AG04450 (cell line): ENCODE results near the gene RING1. TPM values are rescaled to one million over a fixed set of nuclear protein-coding genes. Genes with fewer than 3 reads are reported as not detected.

ENCODE experiments used
- CTCF ChIA-PET: fragments of 300-600, 350-600 bp; formaldehyde crosslinking; extraction: SDS; loops from one replicate; lab custom pipeline; 2022; ENCODE audit warnings: antibody characterized with exemption, inconsistent platforms; lab: Charles Lee
- POLR2A ChIA-PET: fragments of 350-600 bp; formaldehyde crosslinking; extraction: SDS; loops from one replicate; lab custom pipeline; 2021; ENCODE audit warnings: antibody characterized with exemption, inconsistent platforms; lab: Yijun Ruan, JAX
- DNase-seq: peaks from one replicate; pipeline ENCODE4 v3.0.0-alpha.2; 2011; ENCODE audit warnings: low read depth, low spot score
- H3K27ac ChIP-seq: one replicate; pipeline ENCODE4 v1.5.1; 2012; ENCODE audit warnings: low read depth, low read length, control low read depth
- H3K27me3 ChIP-seq: one replicate; pipeline ENCODE4 v1.6.0; 2012; ENCODE audit warnings: low read length; ENCODE audit not compliant: control insufficient read depth, insufficient read depth
- H3K4me3 ChIP-seq: 2 replicates; pipeline ENCODE4 v1.5.1; 2011; ENCODE audit warnings: mild to moderate bottlenecking, low read depth, low read length, control low read depth
- H3K9me3 ChIP-seq: 2 replicates; pipeline ENCODE4 v1.5.1; 2012; ENCODE audit warnings: low read length; ENCODE audit not compliant: control insufficient read depth, insufficient read depth
- CTCF ChIP-seq: IDR thresholded peaks from 2 replicates; pipeline ENCODE4 v1.5.1; 2011; ENCODE audit warnings: low read depth, low read length, control low read depth, inconsistent platforms
- polyA plus RNA-seq: library from polyadenylated mRNA; depleted of rRNA; stranded (reverse); fragments of >200 nt; gene quantifications from 2 replicates; pipeline ENCODE4 v1.2.3, GENCODE V29; 2011

The RING1 gene
- polyA plus RNA-seq, 1 experiment = 23.8 TPM

GRCh38 chr6:33249732-33250630 is 41.7 kb downstream of the RING1 start:
- Histone ChIP-seq H3K9me3 (no peaks in the 10 kb centered on the region), H3K27me3 (no peaks in the 10 kb centered on the region), H3K27ac (peak overlapping the region; percentile 95), H3K4me3 (peak overlapping the region; percentile 80)
- no peak for DNase-seq
- no peak for TF ChIP-seq CTCF
- ChIA-PET CTCF (interaction anchor here (1.1 to 4.7 kb wide), 7 partner anchors 14 to 382 kb away, joined by 3 to 72 read pairs (median 5); partner anchors contain the start of gene HLA-DMA), POLR2A (interaction anchor here (0.6 to 3.7 kb wide), 8 partner anchors 10 to 278 kb away, joined by 3 to 52 read pairs (median 4); partner anchors contain the start of genes B3GALT4, HSD17B8, PFDN6 and RPS18)

DNA sequence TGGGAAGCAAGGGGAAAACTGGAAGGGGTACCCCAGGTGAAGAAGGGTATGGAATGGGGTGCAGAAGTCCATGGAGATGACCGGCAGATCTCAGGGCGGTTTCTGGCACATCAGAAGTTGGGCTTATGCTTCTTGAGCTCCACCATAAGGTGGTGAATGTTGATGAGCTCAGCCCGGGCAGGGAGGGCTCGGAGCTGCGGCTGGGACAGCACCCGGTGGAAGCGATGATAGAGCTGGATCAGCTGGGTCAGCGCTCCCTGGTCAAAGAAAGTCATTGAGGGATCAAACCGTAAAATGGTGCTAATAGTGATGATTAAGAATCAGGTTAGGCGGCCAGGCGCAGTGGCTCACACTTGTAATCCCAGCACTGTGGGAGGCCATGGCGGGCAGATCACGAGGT is 42.4 kb downstream of the RING1 start:
- POLR2A ChIA-PET = interaction anchor here (0.7 to 3.7 kb wide), 4 partner anchors 13 to 278 kb away, joined by 3 to 52 read pairs (median 33); partner anchors contain the start of genes B3GALT4, RPS18 and VPS52
- H3K9me3 ChIP-seq = no peaks in the 10 kb centered on the region
- TF ChIP-seq CTCF = no peak
- CTCF ChIA-PET = interaction anchor here (0.7 to 4.7 kb wide), 2 partner anchors 236 to 266 kb away, joined by 3 to 72 read pairs; no protein-coding TSS in a partner anchor
- H3K27me3 ChIP-seq = no peaks in the 10 kb centered on the region
- H3K4me3 ChIP-seq = 0 out of 2 replicates have a peak overlapping the region, but pooled peaks have one; percentile 17
- no peak for DNase-seq
- H3K27ac ChIP-seq = peak overlapping the region; percentile 68

DNA sequence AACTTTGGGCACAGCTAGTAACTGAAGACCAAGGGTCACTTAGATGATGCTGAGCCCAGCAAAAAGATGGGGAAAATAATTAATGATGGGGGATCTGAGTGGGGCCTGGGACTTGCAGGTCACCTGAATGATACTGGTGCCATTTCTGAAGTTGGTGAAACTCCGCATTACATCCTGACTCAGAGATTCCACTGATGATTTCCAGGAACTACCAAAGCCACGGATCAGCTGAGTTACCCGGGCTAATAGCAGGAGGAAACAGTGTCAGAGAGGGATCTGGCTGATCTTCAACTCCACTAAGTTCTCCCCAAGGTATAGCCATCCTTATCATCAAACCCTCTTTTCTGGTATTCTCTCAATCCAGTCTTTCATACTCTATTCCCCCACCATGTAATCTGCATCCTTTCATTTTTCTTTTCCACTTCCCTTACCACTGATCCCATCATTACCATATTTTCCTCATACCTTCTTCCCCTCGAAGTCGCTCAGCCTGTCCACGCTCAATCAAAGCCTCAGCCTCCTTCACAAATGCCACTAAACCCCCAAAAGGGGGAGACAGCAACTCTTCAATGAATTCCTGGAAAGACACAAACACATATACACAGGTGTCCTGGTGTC is 43.2 kb downstream of the RING1 start:
- H3K9me3 ChIP-seq = no peaks in the 10 kb centered on the region
- no peak overlapping the region for H3K4me3 ChIP-seq
- POLR2A ChIA-PET = interaction anchor here (0.7 to 3.7 kb wide), 4 partner anchors 12 to 279 kb away, joined by 3 to 52 read pairs (median 33); partner anchors contain the start of genes B3GALT4, RPS18 and VPS52
- DNase-seq = no peak
- H3K27ac ChIP-seq = no peak overlapping the region
- TF ChIP-seq CTCF = no peak
- H3K27me3 ChIP-seq = no peaks in the 10 kb centered on the region
- CTCF ChIA-PET = interaction anchor here (0.7 kb wide), 1 partner anchor 267 kb away, joined by 3 read pairs; no protein-coding TSS in a partner anchor

GRCh38 chr6:33252759-33253158 is 44.5 kb downstream of the RING1 start:
- no peak for TF ChIP-seq CTCF
- DNase-seq = no peak
- Histone ChIP-seq H3K27me3 (no peaks in the 10 kb centered on the region), H3K27ac (no peak overlapping the region), H3K9me3 (no peaks in the 10 kb centered on the region), H3K4me3 (no peak overlapping the region)
- CTCF ChIA-PET = no interaction called here
- POLR2A ChIA-PET = interaction anchor here (0.7 kb wide), 1 partner anchor 19 kb away, joined by 10 read pairs; the partner anchor contains the start of gene RPS18
